ENCODE results near the gene NKPD1. TPM values are rescaled to one million over a fixed set of nuclear protein-coding genes. Genes with fewer than 3 reads are reported as not detected.

The NKPD1 gene
- total RNA-seq, 2 experiments from 2014 or later = 0.73 to 0.91 TPM

DNA sequence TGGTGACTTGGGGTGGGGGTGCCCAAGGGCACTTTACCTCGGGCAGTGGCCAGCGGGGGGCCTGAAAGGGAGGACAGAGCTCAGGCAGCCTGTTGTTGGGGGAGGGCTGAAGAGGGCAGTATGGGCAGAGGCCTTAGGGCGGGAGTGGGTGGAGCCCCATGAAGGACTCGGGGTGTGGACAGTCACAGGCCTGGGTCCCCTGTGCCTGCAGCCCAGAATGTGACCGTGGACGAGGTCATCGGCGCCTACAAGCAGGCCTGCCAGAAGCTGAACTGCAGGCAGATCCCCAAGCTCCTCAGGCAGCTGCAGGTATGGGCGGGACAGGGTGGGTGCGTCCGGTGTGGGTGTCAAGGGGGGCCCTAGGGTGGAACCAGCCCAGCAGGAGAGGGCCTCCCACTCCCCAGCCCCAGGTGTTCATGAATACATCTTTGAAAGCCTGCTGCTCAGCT is 22.5 kb downstream of the NKPD1 start:
- no peaks in the 10 kb centered on the region for H3K4me1 Mint-ChIP-seq (ENCODE audit: low read depth)
- no peak overlapping the region for H3K4me3 ChIP-seq (ENCODE audit: low read length)
- DNase-seq (no peak), ATAC-seq (ENCODE audit: poor library complexity) (no peak)
- H3K27ac ChIP-seq (ENCODE audit: low read depth in 1 of 2, low read length in 2 of 2) = no peak overlapping the region
- H3K27ac Mint-ChIP-seq = no peak overlapping the region
- H3K4me3 Mint-ChIP-seq = no peak overlapping the region
- H3K27me3 ChIP-seq (ENCODE audit: control insufficient read depth in 1 of 2, insufficient read depth in 2 of 2, low read length in 2 of 2) = no peaks in the 10 kb centered on the region
- no peaks in the 10 kb centered on the region for H3K27me3 Mint-ChIP-seq
- H3K4me1 ChIP-seq (ENCODE audit: insufficient read depth, low read length) = no peaks in the 10 kb centered on the region
- H3K9me3 ChIP-seq (ENCODE audit: control insufficient read depth in 1 of 2, insufficient read depth in 1 of 2, low read length in 2 of 2) = no peaks in the 10 kb centered on the region
- no peaks in the 10 kb centered on the region for H3K9me3 Mint-ChIP-seq
- TF ChIP-seq CTCF (IDR thresholded peaks at IDR 0.05) = no peak
- POLR2A ChIA-PET = no interaction called here
- peaks cover 28% of the 10 kb centered on the region for H3K36me3 ChIP-seq (ENCODE audit: insufficient read depth, low read length)
- intact Hi-C loops (cut with DNase I, micrococcal nuclease) = no loop called here
- CTCF ChIA-PET = no interaction called here
- peaks cover 17% of the 10 kb centered on the region for H3K36me3 Mint-ChIP-seq (ENCODE audit: low read depth)

DNA sequence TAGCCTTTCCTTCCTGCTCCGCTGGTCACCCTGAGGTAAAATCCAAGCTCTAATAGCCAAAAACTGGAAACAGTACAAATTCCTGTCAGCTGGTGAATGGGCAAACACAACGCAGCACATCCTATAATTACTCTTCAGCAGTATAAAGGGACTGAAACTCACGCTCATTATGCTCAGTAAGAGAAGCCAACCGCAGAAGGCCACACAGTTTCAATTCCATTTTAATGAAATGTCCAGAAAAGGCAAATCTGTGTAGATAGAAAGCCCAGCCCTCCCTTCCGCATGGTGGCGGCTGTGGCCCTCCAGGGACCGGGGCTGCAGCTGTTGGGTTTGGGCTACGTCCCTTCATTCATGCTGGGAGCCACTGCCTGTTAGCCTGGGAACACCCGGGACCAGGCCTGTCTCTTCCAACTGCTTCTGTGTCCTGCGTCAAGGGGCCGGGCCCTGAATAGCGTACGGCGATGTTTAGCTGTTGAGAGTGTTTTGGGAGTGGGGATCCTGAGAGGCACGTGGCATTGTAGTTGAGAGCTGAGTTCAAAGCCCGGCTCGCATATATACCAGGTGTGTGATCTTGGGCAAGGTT is 23.5 kb downstream of the NKPD1 start:
- H3K4me1 Mint-ChIP-seq (ENCODE audit: low read depth) = no peaks in the 10 kb centered on the region
- no peak for ATAC-seq (ENCODE audit: poor library complexity)
- no peaks in the 10 kb centered on the region for H3K27me3 Mint-ChIP-seq

DNA sequence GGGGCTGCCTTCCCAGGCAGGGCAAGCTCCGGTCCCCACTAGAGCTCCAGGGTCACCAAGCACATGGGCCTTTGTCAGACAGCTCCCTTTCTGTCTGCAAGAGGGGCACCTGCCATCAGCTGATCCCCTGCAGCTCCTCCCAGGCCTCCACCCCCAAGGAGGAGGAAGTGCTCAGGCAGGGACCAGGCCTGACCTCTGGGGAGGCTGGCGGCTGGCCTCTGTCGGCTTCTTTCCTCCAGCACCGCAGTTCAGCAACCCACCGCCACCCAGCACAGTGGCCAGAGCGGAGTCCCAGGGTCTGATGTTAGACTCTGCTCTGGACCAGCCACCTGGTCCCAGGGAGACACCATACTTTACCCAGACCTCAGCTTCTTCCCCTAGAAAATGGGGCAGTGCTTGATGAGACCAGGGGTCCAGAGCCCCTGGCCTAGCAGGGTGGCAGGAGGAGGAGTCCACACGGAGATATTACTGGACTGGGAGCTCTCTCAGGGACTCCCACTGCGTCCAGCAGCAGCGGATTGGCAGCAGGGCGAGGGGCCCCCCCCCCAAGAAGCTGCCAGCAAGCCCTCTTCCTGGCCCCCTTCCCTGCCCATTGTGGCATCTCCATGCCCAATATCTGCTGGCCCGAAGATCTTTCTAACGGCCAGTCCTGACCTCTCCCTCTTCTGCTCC is 24.1 kb downstream of the NKPD1 start:
- Histone ChIP-seq H3K9me3 (ENCODE audit: control insufficient read depth in 1 of 2, insufficient read depth in 1 of 2, low read length in 2 of 2) (no peaks in the 10 kb centered on the region), H3K27me3 (ENCODE audit: control insufficient read depth in 1 of 2, insufficient read depth in 2 of 2, low read length in 2 of 2) (no peaks in the 10 kb centered on the region), H3K27ac (ENCODE audit: low read depth in 1 of 2, low read length in 2 of 2) (no peak overlapping the region), H3K4me3 (ENCODE audit: low read length) (no peak overlapping the region), H3K36me3 (ENCODE audit: insufficient read depth, low read length) (peaks cover 14% of the 10 kb centered on the region), H3K4me1 (ENCODE audit: insufficient read depth, low read length) (no peaks in the 10 kb centered on the region)
- Mint-ChIP-seq H3K4me1 (ENCODE audit: low read depth) (no peaks in the 10 kb centered on the region), H3K27ac (no peak overlapping the region), H3K27me3 (no peaks in the 10 kb centered on the region), H3K9me3 (no peaks in the 10 kb centered on the region), H3K4me3 (no peak overlapping the region), H3K36me3 (ENCODE audit: low read depth) (peaks cover 7% of the 10 kb centered on the region)
- ChIA-PET POLR2A (interaction anchor here (0.7 to 1.1 kb wide), 2 partner anchors 34 to 44 kb away, joined by 3 read pairs; partner anchors contain the start of gene PPP1R37), CTCF (interaction anchor here (1.8 kb wide), 1 partner anchor 12 kb away, joined by 5 read pairs; no protein-coding TSS in a partner anchor)
- DNase-seq = no peak
- ATAC-seq (ENCODE audit: poor library complexity) = no peak
- intact Hi-C loops (cut with DNase I, micrococcal nuclease) = no loop called here
- no peak for TF ChIP-seq CTCF (IDR thresholded peaks at IDR 0.05)

More for the DNA sequence above, 23.5 kb downstream of the NKPD1 start:
- no peaks in the 10 kb centered on the region for H3K9me3 Mint-ChIP-seq
- Histone ChIP-seq H3K4me1 (ENCODE audit: insufficient read depth, low read length) (no peaks in the 10 kb centered on the region), H3K4me3 (ENCODE audit: low read length) (no peak overlapping the region), H3K9me3 (ENCODE audit: control insufficient read depth in 1 of 2, insufficient read depth in 1 of 2, low read length in 2 of 2) (no peaks in the 10 kb centered on the region), H3K27ac (ENCODE audit: low read depth in 1 of 2, low read length in 2 of 2) (no peak overlapping the region), H3K36me3 (ENCODE audit: insufficient read depth, low read length) (peaks cover 20% of the 10 kb centered on the region), H3K27me3 (ENCODE audit: control insufficient read depth in 1 of 2, insufficient read depth in 2 of 2, low read length in 2 of 2) (no peaks in the 10 kb centered on the region)
- H3K27ac Mint-ChIP-seq = no peak overlapping the region
- CTCF ChIA-PET = no interaction called here
- DNase-seq = no peak
- H3K36me3 Mint-ChIP-seq (ENCODE audit: low read depth) = peaks cover 9% of the 10 kb centered on the region
- H3K4me3 Mint-ChIP-seq = no peak overlapping the region
- intact Hi-C loops (cut with DNase I, micrococcal nuclease) = no loop called here
- TF ChIP-seq CTCF (IDR thresholded peaks at IDR 0.05) = no peak
- POLR2A ChIA-PET = interaction anchor here (0.7 kb wide), 1 partner anchor 45 kb away, joined by 3 read pairs; the partner anchor contains the start of gene PPP1R37
